HL-60 (cell line): ENCODE data around the gene MYO10.
A peak's percentile ranks its signal among the peaks of the same experiment; 100 is the strongest.

Source experiments
- DNase-seq, 2 experiments: peaks; one replicate each; pipeline ENCODE4 v3.0.0-alpha.2; 2010 to 2020; ENCODE audit warnings: low read depth in 1 of 2, low spot score in 1 of 2
- H3K27ac ChIP-seq: fragments of 250-450 bp; sonication (Bioruptor Pico); replicated peaks from 2 replicates; pipeline ENCODE4 v1.5.1; 2020; ENCODE audit warnings: mild to moderate bottlenecking, moderate library complexity
- H3K27me3 ChIP-seq: fragments of 250-450 bp; sonication (Bioruptor Pico); 2 replicates; pipeline ENCODE4 v1.5.1; 2021; ENCODE audit warnings: mild to moderate bottlenecking, moderate library complexity; ENCODE audit not compliant: insufficient read depth, poor library complexity, severe bottlenecking
- H3K4me3 ChIP-seq: replicated peaks from 2 replicates; pipeline ENCODE4 v1.5.1; 2011; ENCODE audit warnings: mild to moderate bottlenecking, control low read depth, low read length; ENCODE audit not compliant: insufficient read depth
- GABPA ChIP-seq: IDR thresholded peaks from 2 replicates; pipeline ENCODE4 v1.6.1; 2012; ENCODE audit warnings: low read depth
- POLR2AphosphoS5 ChIP-seq: IDR thresholded peaks from 2 replicates; pipeline ENCODE4 v1.6.1; 2012; ENCODE audit warnings: low read depth
- SPI1 ChIP-seq: IDR thresholded peaks from 2 replicates; pipeline ENCODE4 v1.6.1; 2012; ENCODE audit warnings: low read depth, mild to moderate bottlenecking, borderline replicate concordance
- TF ChIP-seq, protein P1 (sequence below): IDR thresholded peaks from one replicate; pipeline ENCODE4 v1.5.1; 2011; ENCODE audit warnings: low read length, control low read depth, inconsistent platforms; ENCODE audit not compliant: insufficient read depth
- TF ChIP-seq, protein P2 (sequence below): IDR thresholded peaks from 2 replicates; pipeline ENCODE4 v1.6.1; 2012; ENCODE audit warnings: low read depth; ENCODE audit not compliant: insufficient replicate concordance

MYO10 gene

DNA sequence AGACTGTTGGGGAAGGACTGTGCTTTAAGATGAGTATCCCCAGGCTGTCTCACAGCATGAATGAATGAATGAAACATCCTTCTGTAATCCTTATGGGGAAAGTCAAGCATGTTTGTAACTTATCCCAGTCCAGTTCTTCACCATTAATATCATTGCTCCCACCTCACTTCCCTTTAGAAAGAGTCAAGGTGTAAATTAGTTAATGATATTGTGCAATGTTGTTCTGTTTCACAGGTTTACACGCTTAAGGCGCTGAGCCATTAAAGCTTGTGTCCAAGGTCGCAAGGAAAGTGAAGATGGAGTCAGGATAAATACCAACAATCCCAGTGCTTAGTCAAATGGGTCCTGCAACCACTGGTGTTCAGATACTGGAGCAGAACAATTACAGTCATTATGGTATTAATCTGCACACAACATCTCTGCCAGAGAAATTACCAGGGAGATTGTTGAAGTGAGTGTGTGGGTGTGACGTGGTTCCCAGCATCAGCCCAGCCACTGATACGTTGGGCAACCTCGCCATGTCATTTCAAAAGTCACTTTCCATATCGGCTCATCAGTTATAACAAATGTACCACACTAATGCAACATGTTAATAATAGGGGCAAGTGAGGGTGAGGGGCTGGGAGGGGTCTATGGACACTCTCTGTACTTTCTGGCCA lies 1.5 kb upstream of the MYO10 start:
- DNase-seq, result peak in 1 of 2 experiments; percentile 37
- Histone ChIP-seq H3K4me3 (no peak overlapping the region), H3K27ac (no peak overlapping the region), H3K27me3 (no peaks in the 10 kb centered on the region)
- TF ChIP-seq, protein P1, sequence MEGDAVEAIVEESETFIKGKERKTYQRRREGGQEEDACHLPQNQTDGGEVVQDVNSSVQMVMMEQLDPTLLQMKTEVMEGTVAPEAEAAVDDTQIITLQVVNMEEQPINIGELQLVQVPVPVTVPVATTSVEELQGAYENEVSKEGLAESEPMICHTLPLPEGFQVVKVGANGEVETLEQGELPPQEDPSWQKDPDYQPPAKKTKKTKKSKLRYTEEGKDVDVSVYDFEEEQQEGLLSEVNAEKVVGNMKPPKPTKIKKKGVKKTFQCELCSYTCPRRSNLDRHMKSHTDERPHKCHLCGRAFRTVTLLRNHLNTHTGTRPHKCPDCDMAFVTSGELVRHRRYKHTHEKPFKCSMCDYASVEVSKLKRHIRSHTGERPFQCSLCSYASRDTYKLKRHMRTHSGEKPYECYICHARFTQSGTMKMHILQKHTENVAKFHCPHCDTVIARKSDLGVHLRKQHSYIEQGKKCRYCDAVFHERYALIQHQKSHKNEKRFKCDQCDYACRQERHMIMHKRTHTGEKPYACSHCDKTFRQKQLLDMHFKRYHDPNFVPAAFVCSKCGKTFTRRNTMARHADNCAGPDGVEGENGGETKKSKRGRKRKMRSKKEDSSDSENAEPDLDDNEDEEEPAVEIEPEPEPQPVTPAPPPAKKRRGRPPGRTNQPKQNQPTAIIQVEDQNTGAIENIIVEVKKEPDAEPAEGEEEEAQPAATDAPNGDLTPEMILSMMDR, result no peak
- no peak for TF ChIP-seq SPI1
- TF ChIP-seq, protein P2, sequence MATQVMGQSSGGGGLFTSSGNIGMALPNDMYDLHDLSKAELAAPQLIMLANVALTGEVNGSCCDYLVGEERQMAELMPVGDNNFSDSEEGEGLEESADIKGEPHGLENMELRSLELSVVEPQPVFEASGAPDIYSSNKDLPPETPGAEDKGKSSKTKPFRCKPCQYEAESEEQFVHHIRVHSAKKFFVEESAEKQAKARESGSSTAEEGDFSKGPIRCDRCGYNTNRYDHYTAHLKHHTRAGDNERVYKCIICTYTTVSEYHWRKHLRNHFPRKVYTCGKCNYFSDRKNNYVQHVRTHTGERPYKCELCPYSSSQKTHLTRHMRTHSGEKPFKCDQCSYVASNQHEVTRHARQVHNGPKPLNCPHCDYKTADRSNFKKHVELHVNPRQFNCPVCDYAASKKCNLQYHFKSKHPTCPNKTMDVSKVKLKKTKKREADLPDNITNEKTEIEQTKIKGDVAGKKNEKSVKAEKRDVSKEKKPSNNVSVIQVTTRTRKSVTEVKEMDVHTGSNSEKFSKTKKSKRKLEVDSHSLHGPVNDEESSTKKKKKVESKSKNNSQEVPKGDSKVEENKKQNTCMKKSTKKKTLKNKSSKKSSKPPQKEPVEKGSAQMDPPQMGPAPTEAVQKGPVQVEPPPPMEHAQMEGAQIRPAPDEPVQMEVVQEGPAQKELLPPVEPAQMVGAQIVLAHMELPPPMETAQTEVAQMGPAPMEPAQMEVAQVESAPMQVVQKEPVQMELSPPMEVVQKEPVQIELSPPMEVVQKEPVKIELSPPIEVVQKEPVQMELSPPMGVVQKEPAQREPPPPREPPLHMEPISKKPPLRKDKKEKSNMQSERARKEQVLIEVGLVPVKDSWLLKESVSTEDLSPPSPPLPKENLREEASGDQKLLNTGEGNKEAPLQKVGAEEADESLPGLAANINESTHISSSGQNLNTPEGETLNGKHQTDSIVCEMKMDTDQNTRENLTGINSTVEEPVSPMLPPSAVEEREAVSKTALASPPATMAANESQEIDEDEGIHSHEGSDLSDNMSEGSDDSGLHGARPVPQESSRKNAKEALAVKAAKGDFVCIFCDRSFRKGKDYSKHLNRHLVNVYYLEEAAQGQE, result no peak

DNA sequence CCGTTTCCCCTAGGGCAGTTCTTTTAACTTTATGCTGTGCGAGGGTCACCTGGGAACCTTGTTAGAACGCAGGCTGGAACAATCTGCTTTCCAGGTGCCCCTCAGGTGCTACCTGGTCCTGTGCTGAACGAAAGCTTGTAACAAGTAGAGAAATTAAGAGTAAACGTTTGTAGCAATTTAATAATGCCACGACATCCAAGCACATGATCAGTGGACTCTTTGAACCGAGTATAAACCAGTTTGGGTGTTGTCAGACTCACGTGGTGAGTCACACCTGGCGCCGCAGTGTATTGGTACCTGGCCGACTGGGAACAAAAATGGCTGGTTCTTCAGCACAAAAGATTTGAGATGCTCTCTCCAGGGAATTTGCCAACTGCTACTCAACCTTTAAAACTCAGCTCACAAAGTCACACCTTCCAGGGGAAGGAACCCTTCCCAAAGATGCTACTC lies 926 bp upstream of the MYO10 start:
- Histone ChIP-seq H3K4me3 (peak overlapping the region; percentile 49; the same call in 1 of the 2 replicates), H3K27me3 (no peaks in the 10 kb centered on the region), H3K27ac (no peak overlapping the region)
- TF ChIP-seq, protein P2, result no peak
- TF ChIP-seq, protein P1, result no peak
- TF ChIP-seq POLR2AphosphoS5 (no peak), SPI1 (no peak), GABPA (no peak)
- DNase-seq, result no peak

DNA sequence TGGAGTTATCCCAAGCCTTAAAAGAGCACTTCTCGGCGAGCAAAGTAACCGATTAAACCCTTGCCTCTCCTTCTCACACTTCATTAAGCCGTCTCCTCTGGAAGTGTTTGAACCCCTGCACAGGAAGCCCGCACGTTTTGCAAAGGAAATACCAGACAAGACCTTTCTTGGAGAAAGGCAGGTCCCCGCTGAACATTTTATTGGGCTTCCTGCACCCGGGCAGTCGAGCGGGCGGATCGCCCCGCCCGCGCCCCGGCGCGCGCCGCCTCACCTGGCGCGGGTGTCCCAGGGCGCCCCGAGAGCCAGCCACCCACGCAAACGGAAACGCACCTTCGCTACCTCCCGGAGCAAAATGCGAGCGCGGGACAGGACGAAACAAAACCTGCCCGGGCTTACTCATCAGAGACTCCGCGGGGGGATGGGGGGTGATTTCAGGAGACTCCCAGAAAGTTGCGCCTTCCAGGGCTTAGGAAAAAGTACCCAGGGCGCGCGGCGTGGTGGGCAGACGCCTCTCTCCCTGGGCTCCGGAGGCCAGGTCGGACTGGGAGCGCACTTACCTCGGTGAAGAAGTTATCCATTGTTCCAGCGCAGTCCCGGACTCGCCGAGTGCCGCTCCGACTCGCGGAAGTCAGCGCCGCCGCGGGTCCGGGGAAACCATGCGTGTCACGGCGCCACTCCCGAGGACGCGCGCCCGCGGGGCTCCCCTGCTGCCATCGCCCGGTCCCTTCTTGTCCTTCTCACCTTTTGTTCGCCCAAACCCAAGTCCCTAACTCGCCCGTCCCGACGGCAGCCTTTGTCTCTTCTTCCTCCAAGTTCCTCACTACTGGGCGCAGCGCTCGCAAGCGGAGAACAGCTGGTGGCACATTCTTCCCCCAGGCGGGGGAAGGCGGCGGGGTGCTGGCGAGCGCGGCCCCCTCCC lies 598 bp downstream of the MYO10 start:
- Histone ChIP-seq H3K4me3 (peak overlapping the region; percentile 93), H3K27ac (peak overlapping the region; percentile 57), H3K27me3 (no peaks in the 10 kb centered on the region)
- TF ChIP-seq SPI1, result peak; percentile 1; the same call in 1 of the 2 replicates
- TF ChIP-seq GABPA, result no peak; the same call in 1 of the 2 replicates
- DNase-seq, result peak in 1 of 2 experiments; percentile 62

DNA sequence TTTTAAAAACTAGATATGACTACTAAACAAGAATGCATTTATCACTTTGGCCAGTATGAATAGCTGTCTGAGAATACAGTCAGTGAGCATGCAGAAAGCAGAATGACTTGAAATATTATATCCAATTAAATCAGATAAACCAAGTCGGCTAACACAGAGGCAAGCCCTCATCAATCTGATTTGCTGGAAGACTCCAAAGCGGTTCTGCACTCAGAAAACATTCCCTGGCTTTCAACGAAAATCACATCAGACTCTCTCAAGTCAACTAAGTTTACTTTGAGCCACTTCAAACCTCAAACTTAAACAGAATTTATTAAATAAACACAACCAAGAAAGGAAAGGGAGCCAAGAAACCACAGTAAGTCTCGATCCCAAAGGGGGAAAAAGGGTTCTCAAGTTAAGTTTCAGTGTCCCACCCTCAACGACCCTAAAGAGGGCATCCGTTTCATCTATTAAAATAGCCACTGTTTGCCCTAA lies 1.4 kb downstream of the MYO10 start:
- TF ChIP-seq GABPA, result no peak
- TF ChIP-seq, protein P1, result no peak
- no peak for TF ChIP-seq SPI1
- TF ChIP-seq, protein P2, result no peak
- TF ChIP-seq POLR2AphosphoS5, result no peak
- DNase-seq, result no peak
- H3K4me3 ChIP-seq, result peak overlapping the region; percentile 93
- no peak overlapping the region for H3K27ac ChIP-seq
- H3K27me3 ChIP-seq, result no peaks in the 10 kb centered on the region
